Caco-2 (cell line): ENCODE results near the gene ARFGEF2. TPM values are rescaled to one million over a fixed set of nuclear protein-coding genes. Genes with fewer than 3 reads are reported as not detected.

Experiments
- BruUV-seq: library from RNA; stranded (reverse); fragments of 400-500 nt; replicated peaks from 2 replicates; lab custom pipeline; 2021; lab: Mats Ljungman, UMichigan
- CTCF ChIA-PET: fragments of 300-600 bp; sonication (Branson Sonifier 250); formaldehyde crosslinking; loops from one replicate; lab custom pipeline; 2022; ENCODE audit warnings: antibody characterized with exemption; lab: Charles Lee
- POLR2A ChIA-PET: fragments of 300-600 bp; sonication (Branson Sonifier 250); formaldehyde crosslinking; loops from one replicate; lab custom pipeline; 2022; ENCODE audit warnings: antibody characterized with exemption; lab: Charles Lee
- DNase-seq, 2 experiments: peaks; one replicate each; pipeline versions ENCODE4 v3.0.0 to v3.0.0-alpha.2; 2020 to 2022
- H3K27me3 ChIP-seq: replicated peaks from 2 replicates; pipeline ENCODE4 v1.6.0; 2011; ENCODE audit warnings: low read length; ENCODE audit not compliant: control insufficient read depth, insufficient read depth
- H3K36me3 ChIP-seq: 2 replicates; pipeline ENCODE4 v1.5.1; 2011; ENCODE audit warnings: low read length; ENCODE audit not compliant: control insufficient read depth, insufficient read depth
- H3K4me1 ChIP-seq: fragments of 250-450 bp; sonication (Bioruptor Pico); 2 replicates; pipeline ENCODE4 v1.5.1; 2020; ENCODE audit warnings: mild to moderate bottlenecking
- H3K4me3 ChIP-seq: 2 replicates; pipeline ENCODE4 v1.5.1; 2011; ENCODE audit warnings: low read depth, mild to moderate bottlenecking, control low read depth, low read length
- H3K9me3 ChIP-seq: fragments of 250-450 bp; sonication (Bioruptor Pico); 2 replicates; pipeline ENCODE4 v1.5.1; 2020; ENCODE audit warnings: mild to moderate bottlenecking, moderate library complexity
- H3K27ac Mint-ChIP-seq: one replicate; pipeline ENCODE4 v1.8.0; 2022; ENCODE audit warnings: mixed read lengths; ENCODE audit not compliant: unreplicated experiment
- H3K27me3 Mint-ChIP-seq: one replicate; pipeline ENCODE4 v1.8.0; 2022; ENCODE audit warnings: mixed read lengths; ENCODE audit not compliant: insufficient read depth, unreplicated experiment
- H3K36me3 Mint-ChIP-seq: one replicate; pipeline ENCODE4 v1.8.0; 2022; ENCODE audit warnings: mild to moderate bottlenecking, mixed read lengths; ENCODE audit not compliant: insufficient read depth, unreplicated experiment
- H3K4me1 Mint-ChIP-seq: one replicate; pipeline ENCODE4 v1.8.0; 2022; ENCODE audit warnings: low read depth, mixed read lengths; ENCODE audit not compliant: unreplicated experiment
- H3K4me3 Mint-ChIP-seq: one replicate; pipeline ENCODE4 v1.8.0; 2022; ENCODE audit warnings: mild to moderate bottlenecking, moderate library complexity, mixed read lengths; ENCODE audit not compliant: unreplicated experiment
- H3K9me3 Mint-ChIP-seq: one replicate; pipeline ENCODE4 v1.8.0; 2022; ENCODE audit warnings: mixed read lengths; ENCODE audit not compliant: unreplicated experiment
- intact Hi-C: fragments of 100-400 bp; cut with micrococcal nuclease; formaldehyde crosslinking; loops from one replicate; pipeline ENCODE4 v1.10.0; 2022; ENCODE audit not compliant: unreplicated experiment
- total RNA-seq: library from RNA; stranded (reverse); gene quantifications from 2 replicates; pipeline ENCODE4 v1.2.3, GENCODE V29; 2022
- TF ChIP-seq, protein P1 (sequence below), 2 experiments: fragments of 200-600 bp in 1 of 2; IDR thresholded peaks; 1 replicate in 1 of 2; 2 replicates in 1 of 2; pipeline versions ENCODE4 v1.5.1 to v1.8.0; 2011 to 2022; ENCODE audit warnings: antibody characterized with exemption in 1 of 2, control low read depth in 1 of 2, inconsistent platforms in 1 of 2, low read depth in 1 of 2, low read length in 1 of 2, mild to moderate bottlenecking in 1 of 2, moderate library complexity in 1 of 2; ENCODE audit not compliant: insufficient read depth in 1 of 2, severe bottlenecking in 1 of 2, unreplicated experiment in 1 of 2

Gene ARFGEF2
- total RNA-seq, 1 experiment from 2014 or later, result 78.8 TPM

DNA sequence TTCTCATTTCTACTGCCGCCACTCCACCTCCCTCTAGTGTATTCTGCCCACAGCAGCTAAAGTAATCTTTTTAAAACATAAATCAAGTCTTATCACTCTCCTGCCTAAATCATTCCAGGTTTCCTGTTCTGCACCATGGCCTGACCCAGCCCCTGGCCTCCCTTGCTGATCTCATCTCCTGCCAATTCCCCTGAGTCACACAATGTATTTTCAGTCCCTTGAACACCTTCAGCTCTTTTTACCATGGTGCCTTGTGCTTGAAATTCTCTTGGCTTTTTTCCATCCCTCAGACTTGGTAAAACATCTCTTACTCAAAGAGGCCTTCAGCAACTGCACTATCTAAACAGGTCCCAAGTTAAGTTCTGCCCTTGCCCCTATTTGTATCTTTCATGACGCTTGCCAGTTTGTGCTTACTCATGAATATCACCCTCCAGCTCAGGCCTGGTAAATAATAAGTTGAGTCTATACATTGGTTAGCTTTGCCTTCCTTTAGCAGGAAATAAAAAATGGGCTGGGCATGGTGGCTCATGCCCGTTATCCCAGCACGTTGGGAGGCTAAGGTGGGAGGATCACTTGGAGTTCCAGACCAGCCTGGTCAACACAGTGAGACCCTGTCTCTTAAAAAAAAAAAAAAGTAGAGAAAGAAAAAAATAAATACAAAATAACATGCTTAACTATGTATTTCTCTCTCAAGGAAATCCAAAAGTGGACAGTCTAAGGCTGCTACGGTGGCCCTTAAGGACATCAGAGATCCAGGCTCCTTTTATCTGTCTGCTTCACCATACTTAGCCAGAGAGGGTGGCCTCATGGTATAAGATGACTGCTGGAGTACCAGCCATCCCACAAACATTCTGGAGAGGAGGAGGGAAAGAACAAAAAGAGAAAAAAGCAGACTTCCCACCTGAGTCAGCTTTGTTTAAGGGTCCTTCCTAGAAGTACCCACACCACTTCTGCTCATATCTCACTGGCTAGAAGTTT is 62.2 kb downstream of the ARFGEF2 start:
- Mint-ChIP-seq H3K4me3 (no peak overlapping the region), H3K9me3 (no peaks in the 10 kb centered on the region), H3K27ac (no peak overlapping the region), H3K27me3 (no peaks in the 10 kb centered on the region), H3K36me3 (peaks cover 87% of the 10 kb centered on the region), H3K4me1 (peaks cover 6% of the 10 kb centered on the region)
- Histone ChIP-seq H3K4me1 (no peaks in the 10 kb centered on the region), H3K36me3 (peaks cover 7% of the 10 kb centered on the region), H3K4me3 (no peak overlapping the region), H3K9me3 (no peaks in the 10 kb centered on the region), H3K27me3 (no peaks in the 10 kb centered on the region)
- intact Hi-C loops, result no loop called here
- POLR2A ChIA-PET, result no interaction called here
- BruUV-seq, result no TSS peak
- TF ChIP-seq, protein P1, sequence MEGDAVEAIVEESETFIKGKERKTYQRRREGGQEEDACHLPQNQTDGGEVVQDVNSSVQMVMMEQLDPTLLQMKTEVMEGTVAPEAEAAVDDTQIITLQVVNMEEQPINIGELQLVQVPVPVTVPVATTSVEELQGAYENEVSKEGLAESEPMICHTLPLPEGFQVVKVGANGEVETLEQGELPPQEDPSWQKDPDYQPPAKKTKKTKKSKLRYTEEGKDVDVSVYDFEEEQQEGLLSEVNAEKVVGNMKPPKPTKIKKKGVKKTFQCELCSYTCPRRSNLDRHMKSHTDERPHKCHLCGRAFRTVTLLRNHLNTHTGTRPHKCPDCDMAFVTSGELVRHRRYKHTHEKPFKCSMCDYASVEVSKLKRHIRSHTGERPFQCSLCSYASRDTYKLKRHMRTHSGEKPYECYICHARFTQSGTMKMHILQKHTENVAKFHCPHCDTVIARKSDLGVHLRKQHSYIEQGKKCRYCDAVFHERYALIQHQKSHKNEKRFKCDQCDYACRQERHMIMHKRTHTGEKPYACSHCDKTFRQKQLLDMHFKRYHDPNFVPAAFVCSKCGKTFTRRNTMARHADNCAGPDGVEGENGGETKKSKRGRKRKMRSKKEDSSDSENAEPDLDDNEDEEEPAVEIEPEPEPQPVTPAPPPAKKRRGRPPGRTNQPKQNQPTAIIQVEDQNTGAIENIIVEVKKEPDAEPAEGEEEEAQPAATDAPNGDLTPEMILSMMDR (IDR thresholded peaks at IDR 0.05; ENCODE audit: insufficient read depth in 1 of 2, low read depth in 1 of 2, low read length in 1 of 2, severe bottlenecking in 1 of 2, unreplicated experiment in 1 of 2), result no peak
- CTCF ChIA-PET, result no interaction called here
- no peak for DNase-seq

- Mint-ChIP-seq H3K4me3 (no peak overlapping the region), H3K4me1 (peaks cover 6% of the 10 kb centered on the region), H3K27ac (no peak overlapping the region), H3K27me3 (no peaks in the 10 kb centered on the region), H3K9me3 (no peaks in the 10 kb centered on the region), H3K36me3 (peaks cover 87% of the 10 kb centered on the region)
- ChIA-PET POLR2A (no interaction called here), CTCF (interaction anchor here (0.5 kb wide), 1 partner anchor 76 kb away, joined by 8 read pairs; no protein-coding TSS in a partner anchor)
- intact Hi-C loops, result no loop called here
- no peak for DNase-seq
- Histone ChIP-seq H3K4me3 (no peak overlapping the region), H3K4me1 (no peaks in the 10 kb centered on the region), H3K27me3 (no peaks in the 10 kb centered on the region), H3K36me3 (peaks cover 10% of the 10 kb centered on the region), H3K9me3 (no peaks in the 10 kb centered on the region)
- no TSS peak for BruUV-seq
- TF ChIP-seq, protein P1 (IDR thresholded peaks at IDR 0.05; ENCODE audit: insufficient read depth in 1 of 2, low read depth in 1 of 2, low read length in 1 of 2, severe bottlenecking in 1 of 2, unreplicated experiment in 1 of 2), result no peak
Observed at GRCh38 chr20:48984575-48985219, 63.2 kb downstream of the ARFGEF2 start.

DNA sequence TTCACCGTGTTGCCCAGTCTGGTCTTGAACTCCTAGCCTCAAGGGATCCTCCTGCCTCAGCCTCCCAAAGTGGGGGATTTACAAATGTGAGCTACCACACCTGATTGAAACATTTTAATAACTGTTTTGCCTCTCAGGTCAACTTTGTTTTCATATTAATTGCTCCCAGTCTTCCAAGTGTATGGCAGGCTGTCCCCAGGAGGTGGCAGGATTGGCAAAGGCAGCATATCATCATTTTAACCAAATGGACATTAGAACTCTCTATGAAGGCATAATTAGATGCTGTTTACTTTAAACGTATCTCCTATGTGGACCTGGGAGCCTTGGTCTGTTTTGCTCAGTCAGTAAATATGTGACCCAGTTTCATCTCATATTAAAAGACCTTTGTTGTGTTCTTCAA is 65.4 kb downstream of the ARFGEF2 start:
- Histone ChIP-seq H3K9me3 (no peaks in the 10 kb centered on the region), H3K27me3 (no peaks in the 10 kb centered on the region), H3K4me3 (no peak overlapping the region), H3K36me3 (peaks cover 15% of the 10 kb centered on the region), H3K4me1 (no peaks in the 10 kb centered on the region)
- no TSS peak for BruUV-seq
- no peak overlapping the region for H3K27ac Mint-ChIP-seq
- no peaks in the 10 kb centered on the region for H3K27me3 Mint-ChIP-seq
- intact Hi-C loops, result no loop called here
- ChIA-PET CTCF (interaction anchor here (1.1 kb wide), 1 partner anchor 59 kb away, joined by 5 read pairs; the partner anchor contains the start of gene CSE1L), POLR2A (no interaction called here)
- TF ChIP-seq, protein P1 (IDR thresholded peaks at IDR 0.05; ENCODE audit: insufficient read depth in 1 of 2, low read depth in 1 of 2, low read length in 1 of 2, severe bottlenecking in 1 of 2, unreplicated experiment in 1 of 2), result peak; percentile 67 to 72
- peaks cover 6% of the 10 kb centered on the region for H3K4me1 Mint-ChIP-seq
- H3K9me3 Mint-ChIP-seq, result no peaks in the 10 kb centered on the region
- H3K36me3 Mint-ChIP-seq, result peaks cover 96% of the 10 kb centered on the region
- peak in 1 of 2 experiments; percentile 48 for DNase-seq
- no peak overlapping the region for H3K4me3 Mint-ChIP-seq
